ENCODE measurements around the gene MYO10.

MYO10 gene

DNA sequence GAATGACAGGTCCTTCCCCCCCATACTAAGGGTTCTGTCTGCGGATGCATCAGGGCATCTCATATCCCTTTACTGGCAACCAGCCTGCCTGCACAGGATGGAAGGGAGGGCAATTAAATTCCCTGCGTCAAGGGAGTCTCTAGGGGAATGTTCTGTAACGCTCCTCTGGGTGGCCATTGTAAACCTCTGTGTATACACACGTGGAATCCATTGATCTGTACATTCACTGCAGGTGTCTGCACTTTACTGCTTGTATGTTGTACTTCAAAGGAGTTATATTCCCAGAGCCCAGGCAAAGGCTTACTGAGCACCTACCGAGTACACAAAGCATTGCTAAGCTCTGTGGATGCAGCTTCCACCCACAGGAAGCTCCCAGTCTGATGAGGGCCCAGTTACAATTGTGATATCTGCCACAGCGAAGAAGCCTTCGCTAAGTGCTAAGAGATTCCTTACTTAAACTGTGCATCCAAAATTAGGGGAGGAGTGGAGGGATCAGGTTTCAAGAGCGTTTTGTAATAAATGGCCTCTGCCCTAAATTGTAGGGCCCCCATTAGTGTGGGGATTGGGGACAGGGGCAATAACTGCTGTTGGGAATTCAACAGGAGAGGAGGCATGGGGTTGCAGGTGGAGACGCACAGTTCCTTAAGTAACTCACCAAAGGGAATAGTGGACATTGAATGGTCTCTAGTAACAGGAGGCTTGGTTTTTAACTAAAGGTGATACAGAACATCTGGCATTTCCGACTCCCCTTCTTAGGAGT is 317.8 kb downstream of the MYO10 start:
- Histone ChIP-seq H2AFZ (ENCODE audit: low read depth, low read length) (no peak overlapping the region), H3K4me3 (ENCODE audit: low read depth in 1 of 2, low read length in 2 of 2) (no peak overlapping the region), H3K4me2 (ENCODE audit: insufficient read depth, low read length) (no peak overlapping the region), H3K4me1 (ENCODE audit: insufficient read depth, low read length) (peaks cover 15% of the 10 kb centered on the region), H3K9me3 (ENCODE audit: insufficient read depth, low read length, severe bottlenecking) (no peaks in the 10 kb centered on the region), H3K27me3 (ENCODE audit: insufficient read depth, low read length, poor library complexity) (peaks cover 38% of the 10 kb centered on the region), H3K36me3 (ENCODE audit: insufficient read depth, low read length) (no peaks in the 10 kb centered on the region), H4K20me1 (ENCODE audit: insufficient read depth, low read length) (no peaks in the 10 kb centered on the region), H3K27ac (ENCODE audit: low read length) (no peak overlapping the region), H3K9ac (ENCODE audit: low read depth, low read length) (no peak overlapping the region), H3K79me2 (ENCODE audit: insufficient read depth, low read length) (no peaks in the 10 kb centered on the region)
- TF ChIP-seq, protein P1, sequence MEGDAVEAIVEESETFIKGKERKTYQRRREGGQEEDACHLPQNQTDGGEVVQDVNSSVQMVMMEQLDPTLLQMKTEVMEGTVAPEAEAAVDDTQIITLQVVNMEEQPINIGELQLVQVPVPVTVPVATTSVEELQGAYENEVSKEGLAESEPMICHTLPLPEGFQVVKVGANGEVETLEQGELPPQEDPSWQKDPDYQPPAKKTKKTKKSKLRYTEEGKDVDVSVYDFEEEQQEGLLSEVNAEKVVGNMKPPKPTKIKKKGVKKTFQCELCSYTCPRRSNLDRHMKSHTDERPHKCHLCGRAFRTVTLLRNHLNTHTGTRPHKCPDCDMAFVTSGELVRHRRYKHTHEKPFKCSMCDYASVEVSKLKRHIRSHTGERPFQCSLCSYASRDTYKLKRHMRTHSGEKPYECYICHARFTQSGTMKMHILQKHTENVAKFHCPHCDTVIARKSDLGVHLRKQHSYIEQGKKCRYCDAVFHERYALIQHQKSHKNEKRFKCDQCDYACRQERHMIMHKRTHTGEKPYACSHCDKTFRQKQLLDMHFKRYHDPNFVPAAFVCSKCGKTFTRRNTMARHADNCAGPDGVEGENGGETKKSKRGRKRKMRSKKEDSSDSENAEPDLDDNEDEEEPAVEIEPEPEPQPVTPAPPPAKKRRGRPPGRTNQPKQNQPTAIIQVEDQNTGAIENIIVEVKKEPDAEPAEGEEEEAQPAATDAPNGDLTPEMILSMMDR (IDR thresholded peaks at IDR 0.05; ENCODE audit: borderline replicate concordance, extremely low read depth, low read length, poor library complexity, severe bottlenecking) = no peak
- no peak for TF ChIP-seq EZH2 (IDR thresholded peaks at IDR 0.05; ENCODE audit: borderline replicate concordance, low read depth, low read length, severe bottlenecking)
- DNase-seq = no peak
- no peak for ATAC-seq (ENCODE audit: insufficient read depth, low read depth)

DNA sequence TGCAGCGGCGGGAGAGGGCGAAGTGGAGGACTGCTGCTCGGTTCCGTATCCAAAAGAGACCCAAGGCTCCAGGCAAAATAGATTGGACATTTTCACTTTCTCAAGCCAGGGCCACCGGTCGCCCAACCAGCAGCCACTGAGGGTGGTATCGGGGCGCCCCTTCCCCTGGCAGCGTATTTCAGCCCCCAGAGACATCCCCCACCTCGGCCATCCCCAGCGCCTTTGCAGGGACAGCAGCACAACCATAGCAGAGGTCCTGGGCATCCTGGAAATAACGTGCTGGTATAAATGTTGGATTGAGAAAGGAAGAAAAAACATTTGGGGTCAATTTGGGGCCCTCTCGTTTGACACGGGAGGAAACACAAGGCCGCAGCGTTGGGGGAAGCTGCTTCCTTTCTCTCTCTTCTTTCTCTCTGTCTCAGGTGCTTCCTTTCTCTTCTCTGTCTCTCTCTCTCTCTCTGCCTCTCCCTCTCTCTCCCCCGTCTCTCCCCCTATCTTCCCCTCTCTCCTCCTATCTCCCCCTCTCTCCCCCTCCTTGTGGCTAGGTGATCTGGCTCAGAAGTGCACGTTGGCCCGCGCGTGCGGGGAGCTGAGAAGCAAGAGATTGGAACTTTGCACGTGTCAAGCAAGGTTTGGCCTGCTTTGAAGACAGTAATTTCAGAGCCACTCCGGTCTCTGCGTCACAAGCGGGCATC is 318.7 kb downstream of the MYO10 start:
- no peak overlapping the region for H3K27ac ChIP-seq (ENCODE audit: low read length)
- H2AFZ ChIP-seq (ENCODE audit: low read depth, low read length) = 0 out of 2 replicates have a peak overlapping the region, but pooled peaks have one; percentile 0
- no peaks in the 10 kb centered on the region for H4K20me1 ChIP-seq (ENCODE audit: insufficient read depth, low read length)
- peaks cover 38% of the 10 kb centered on the region for H3K27me3 ChIP-seq (ENCODE audit: insufficient read depth, low read length, poor library complexity)
- no peaks in the 10 kb centered on the region for H3K36me3 ChIP-seq (ENCODE audit: insufficient read depth, low read length)
- no peak for TF ChIP-seq EZH2 (IDR thresholded peaks at IDR 0.05; ENCODE audit: borderline replicate concordance, low read depth, low read length, severe bottlenecking)
- TF ChIP-seq, protein P1 (IDR thresholded peaks at IDR 0.05; ENCODE audit: borderline replicate concordance, extremely low read depth, low read length, poor library complexity, severe bottlenecking) = no peak
- DNase-seq (peak; percentile 68), ATAC-seq (ENCODE audit: insufficient read depth, low read depth) (peak; percentile 70)
- H3K4me1 ChIP-seq (ENCODE audit: insufficient read depth, low read length) = peaks cover 15% of the 10 kb centered on the region
- no peaks in the 10 kb centered on the region for H3K9me3 ChIP-seq (ENCODE audit: insufficient read depth, low read length, severe bottlenecking)
- H3K9ac ChIP-seq (ENCODE audit: low read depth, low read length) = peak overlapping the region; percentile 24; the same call in 1 of the 2 replicates
- H3K79me2 ChIP-seq (ENCODE audit: insufficient read depth, low read length) = no peaks in the 10 kb centered on the region
- H3K4me3 ChIP-seq (ENCODE audit: low read depth in 1 of 2, low read length in 2 of 2) = peak overlapping the region in 1 of 2 experiments; percentile 52; a peak in 2 of 4 replicates
- H3K4me2 ChIP-seq (ENCODE audit: insufficient read depth, low read length) = peak overlapping the region; percentile 69

DNA sequence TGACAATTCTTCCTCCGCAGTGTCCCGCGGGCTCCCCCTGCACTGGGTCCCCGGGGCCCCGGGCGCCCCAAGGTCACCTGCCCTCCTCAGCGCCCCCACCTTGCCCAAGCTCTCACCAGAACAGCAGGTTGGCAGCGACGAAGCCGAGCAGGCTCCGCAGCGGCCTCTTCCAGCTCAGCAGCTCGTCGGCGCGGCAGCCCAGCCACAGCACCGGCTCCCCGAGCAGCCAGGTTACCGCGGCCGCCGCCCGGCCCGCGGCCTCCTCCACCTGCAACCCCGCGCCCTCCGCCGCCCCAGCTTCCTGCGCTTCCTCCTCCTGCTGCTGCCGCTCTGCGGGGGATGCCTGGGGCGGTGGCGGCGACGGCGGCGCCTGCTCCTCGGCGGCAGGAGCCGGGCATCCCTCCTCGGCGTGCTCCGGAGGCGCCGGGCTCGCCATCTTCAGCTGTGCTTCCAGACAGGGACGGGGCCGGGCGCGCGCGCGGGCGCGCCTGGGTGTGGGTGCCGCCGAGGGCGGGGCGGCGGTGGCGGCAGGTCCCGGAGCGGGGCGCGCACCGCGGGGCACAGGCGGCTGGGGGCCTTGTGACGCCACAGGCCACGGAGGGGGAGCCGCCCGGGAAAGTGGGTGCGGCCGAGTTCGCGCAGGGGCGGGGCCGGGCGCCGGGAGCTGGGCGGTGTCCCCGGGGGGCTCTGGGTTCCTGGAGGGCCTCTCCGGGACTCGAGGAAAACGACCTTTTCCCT is 319.4 kb downstream of the MYO10 start, which contains the start of gene RETREG1:
Gene RETREG1, minus strand, starts transcription at position 462 of the 738 bp plus-strand sequence. Its CDS starts 26 bp downstream, at position 436.
- Histone ChIP-seq H3K79me2 (ENCODE audit: insufficient read depth, low read length) (no peaks in the 10 kb centered on the region), H4K20me1 (ENCODE audit: insufficient read depth, low read length) (no peaks in the 10 kb centered on the region), H3K9ac (ENCODE audit: low read depth, low read length) (peak within 1 kb of the TSS; percentile 24; the same call in 1 of the 2 replicates), H3K9me3 (ENCODE audit: insufficient read depth, low read length, severe bottlenecking) (no peaks in the 10 kb centered on the region), H3K27ac (ENCODE audit: low read length) (no peak within 1 kb of the TSS), H3K4me2 (ENCODE audit: insufficient read depth, low read length) (peak within 1 kb of the TSS; percentile 69), H3K4me3 (ENCODE audit: low read depth in 1 of 2, low read length in 2 of 2) (peak within 1 kb of the TSS in 1 of 2 experiments; percentile 52; a peak in 2 of 4 replicates), H3K36me3 (ENCODE audit: insufficient read depth, low read length) (no peaks in the 10 kb centered on the region), H2AFZ (ENCODE audit: low read depth, low read length) (peak within 1 kb of the TSS; percentile 52), H3K4me1 (ENCODE audit: insufficient read depth, low read length) (peaks cover 15% of the 10 kb centered on the region), H3K27me3 (ENCODE audit: insufficient read depth, low read length, poor library complexity) (peaks cover 38% of the 10 kb centered on the region)
- peak; percentile 80 for DNase-seq
- ATAC-seq (ENCODE audit: insufficient read depth, low read depth) = peak; percentile 77
- TF ChIP-seq EZH2 (IDR thresholded peaks at IDR 0.05; ENCODE audit: borderline replicate concordance, low read depth, low read length, severe bottlenecking) = no peak
- TF ChIP-seq, protein P1 (IDR thresholded peaks at IDR 0.05; ENCODE audit: borderline replicate concordance, extremely low read depth, low read length, poor library complexity, severe bottlenecking) = no peak
